Neural cell (in vitro differentiated cells): Measurements from ENCODE around the gene TRAK1. TPM values are rescaled to one million over a fixed set of nuclear protein-coding genes. Genes with fewer than 3 reads are reported as not detected.

Source experiments
- H2AFZ ChIP-seq: fragments of 200-600, 300-800 bp; sonication (generic), shearing (Covaris generic); 2 replicates; pipeline ENCODE4 v1.6.0; 2014; ENCODE audit warnings: low read depth, mild to moderate bottlenecking, antibody characterized with exemption, low read length, moderate library complexity
- H3F3A ChIP-seq: fragments of 200-600 bp; shearing (Covaris generic); 2 replicates; pipeline ENCODE4 v1.6.1; 2016; ENCODE audit warnings: mild to moderate bottlenecking, moderate library complexity, mixed read lengths, antibody characterized with exemption, low read length; ENCODE audit not compliant: insufficient read depth, poor library complexity, severe bottlenecking
- H3K27ac ChIP-seq: fragments of 200-600, 300-800 bp; sonication (generic), shearing (Covaris generic); 2 replicates; pipeline ENCODE4 v1.5.1; 2014; ENCODE audit warnings: mild to moderate bottlenecking, low read length, moderate library complexity
- H3K27me3 ChIP-seq: fragments of 300-800, 200-600 bp; sonication (generic), shearing (Covaris generic); 2 replicates; pipeline ENCODE4 v1.6.0; 2014; ENCODE audit warnings: mild to moderate bottlenecking, low read depth, low read length, moderate library complexity; ENCODE audit not compliant: insufficient read depth
- H3K36me3 ChIP-seq: fragments of 300-800, 200-600 bp; sonication (generic), shearing (Covaris generic); 2 replicates; pipeline ENCODE4 v1.5.1; 2014; ENCODE audit warnings: mild to moderate bottlenecking, antibody characterized with exemption, low read length, moderate library complexity; ENCODE audit not compliant: insufficient read depth
- H3K4me2 ChIP-seq: fragments of 300-800, 200-600 bp; sonication (generic), shearing (Covaris generic); 2 replicates; pipeline ENCODE4 v1.6.0; 2014; ENCODE audit warnings: mild to moderate bottlenecking, low read length
- H3K4me3 ChIP-seq: fragments of 300-800, 200-600 bp; sonication (generic), shearing (Covaris generic); 2 replicates; pipeline ENCODE4 v1.5.1; 2014; ENCODE audit warnings: mild to moderate bottlenecking, low read length, moderate library complexity
- H3K79me2 ChIP-seq: fragments of 200-600 bp; shearing (Covaris generic); replicated peaks from 2 replicates; pipeline ENCODE4 v1.6.0; 2014; ENCODE audit warnings: mild to moderate bottlenecking, low read length, moderate library complexity; ENCODE audit not compliant: insufficient read depth
- H3K9ac ChIP-seq: fragments of 300-800, 200-600 bp; sonication (generic), shearing (Covaris generic); 2 replicates; pipeline ENCODE4 v1.6.1; 2016; ENCODE audit warnings: mild to moderate bottlenecking, low read length, mixed read lengths
- H3K9me2 ChIP-seq: fragments of 200-600 bp; shearing (Covaris generic); 2 replicates; pipeline ENCODE4 v1.6.1; 2016; ENCODE audit warnings: mild to moderate bottlenecking, low read length, mixed read lengths; ENCODE audit not compliant: insufficient read depth
- H3K9me3 ChIP-seq: fragments of 200-600, 300-800 bp; sonication (generic), shearing (Covaris generic); 2 replicates; pipeline ENCODE4 v1.6.1; 2016; ENCODE audit warnings: mild to moderate bottlenecking, mixed run types, low read length, moderate library complexity, mixed read lengths
- H4K20me1 ChIP-seq: fragments of 200-600 bp; shearing (Covaris generic); 2 replicates; pipeline ENCODE4 v1.6.1; 2016; ENCODE audit warnings: mild to moderate bottlenecking, mixed run types; ENCODE audit not compliant: insufficient read depth
- CTCF ChIP-seq: fragments of 450-650 bp; IDR thresholded peaks from 2 replicates; pipeline ENCODE4 v1.5.1; 2014; ENCODE audit warnings: antibody characterized with exemption, mild to moderate bottlenecking, moderate library complexity; ENCODE audit not compliant: poor library complexity, severe bottlenecking
- EP300 ChIP-seq: fragments of 450-650 bp; conservative IDR thresholded peaks from 2 replicates; pipeline ENCODE4 v1.6.1; 2014; ENCODE audit warnings: antibody characterized with exemption, mild to moderate bottlenecking, moderate library complexity; ENCODE audit not compliant: poor library complexity, severe bottlenecking
- EZH2 ChIP-seq: fragments of 200-600, 300-800 bp; shearing (Covaris generic), sonication (generic); IDR thresholded peaks from 2 replicates; pipeline ENCODE4 v1.6.1; 2014; ENCODE audit warnings: antibody characterized with exemption, low read length, borderline replicate concordance, mild to moderate bottlenecking; ENCODE audit not compliant: insufficient read depth, poor library complexity, severe bottlenecking
- MXI1 ChIP-seq: fragments of 450-650 bp; conservative IDR thresholded peaks from 2 replicates; pipeline ENCODE4 v1.6.1; 2014; ENCODE audit warnings: antibody characterized with exemption, mild to moderate bottlenecking; ENCODE audit not compliant: poor library complexity, severe bottlenecking
- POLR2AphosphoS5 ChIP-seq: IDR thresholded peaks from 2 replicates; pipeline ENCODE4 v1.6.1; 2012
- RAD21 ChIP-seq: fragments of 450-650 bp; conservative IDR thresholded peaks from 2 replicates; pipeline ENCODE4 v1.6.1; 2014; ENCODE audit warnings: antibody characterized with exemption, mild to moderate bottlenecking, moderate library complexity
- SMC3 ChIP-seq: fragments of 450-650 bp; conservative IDR thresholded peaks from 2 replicates; pipeline ENCODE4 v1.6.1; 2014; ENCODE audit warnings: antibody characterized with exemption, mild to moderate bottlenecking, moderate library complexity; ENCODE audit not compliant: poor library complexity
- TAF1 ChIP-seq: IDR thresholded peaks from 2 replicates; pipeline ENCODE4 v1.6.1; 2012; ENCODE audit warnings: low read depth
- polyA plus RNA-seq: library from polyadenylated mRNA; depleted of rRNA; stranded (reverse); fragments of >200 nt; gene quantifications from 2 replicates; pipeline ENCODE4 v1.2.3, GENCODE V29; 2014
- TF ChIP-seq, protein P1 (sequence below): IDR thresholded peaks from 2 replicates; pipeline ENCODE4 v1.6.1; 2012; ENCODE audit warnings: borderline replicate concordance

Gene TRAK1
- polyA plus RNA-seq, 1 donor from 2014 or later: 34.7 TPM

GRCh38 chr3:42273361-42273760, 182.2 kb downstream of the TRAK1 start:
- Histone ChIP-seq H3K27me3 (no peaks in the 10 kb centered on the region), H4K20me1 (no peaks in the 10 kb centered on the region), H3K9ac (no peak overlapping the region), H3K36me3 (no peaks in the 10 kb centered on the region), H3K4me2 (no peak overlapping the region), H3K9me2 (no peaks in the 10 kb centered on the region), H3K4me3 (no peak overlapping the region), H3K27ac (no peak overlapping the region), H2AFZ (no peak overlapping the region), H3K9me3 (no peaks in the 10 kb centered on the region), H3F3A (no peaks in the 10 kb centered on the region), H3K79me2 (no peaks in the 10 kb centered on the region)
- TF ChIP-seq TAF1: no peak

- H3K9me3 ChIP-seq: no peaks in the 10 kb centered on the region
- H3K79me2 ChIP-seq: no peaks in the 10 kb centered on the region
- no peaks in the 10 kb centered on the region for H4K20me1 ChIP-seq
- TF ChIP-seq, protein P1, sequence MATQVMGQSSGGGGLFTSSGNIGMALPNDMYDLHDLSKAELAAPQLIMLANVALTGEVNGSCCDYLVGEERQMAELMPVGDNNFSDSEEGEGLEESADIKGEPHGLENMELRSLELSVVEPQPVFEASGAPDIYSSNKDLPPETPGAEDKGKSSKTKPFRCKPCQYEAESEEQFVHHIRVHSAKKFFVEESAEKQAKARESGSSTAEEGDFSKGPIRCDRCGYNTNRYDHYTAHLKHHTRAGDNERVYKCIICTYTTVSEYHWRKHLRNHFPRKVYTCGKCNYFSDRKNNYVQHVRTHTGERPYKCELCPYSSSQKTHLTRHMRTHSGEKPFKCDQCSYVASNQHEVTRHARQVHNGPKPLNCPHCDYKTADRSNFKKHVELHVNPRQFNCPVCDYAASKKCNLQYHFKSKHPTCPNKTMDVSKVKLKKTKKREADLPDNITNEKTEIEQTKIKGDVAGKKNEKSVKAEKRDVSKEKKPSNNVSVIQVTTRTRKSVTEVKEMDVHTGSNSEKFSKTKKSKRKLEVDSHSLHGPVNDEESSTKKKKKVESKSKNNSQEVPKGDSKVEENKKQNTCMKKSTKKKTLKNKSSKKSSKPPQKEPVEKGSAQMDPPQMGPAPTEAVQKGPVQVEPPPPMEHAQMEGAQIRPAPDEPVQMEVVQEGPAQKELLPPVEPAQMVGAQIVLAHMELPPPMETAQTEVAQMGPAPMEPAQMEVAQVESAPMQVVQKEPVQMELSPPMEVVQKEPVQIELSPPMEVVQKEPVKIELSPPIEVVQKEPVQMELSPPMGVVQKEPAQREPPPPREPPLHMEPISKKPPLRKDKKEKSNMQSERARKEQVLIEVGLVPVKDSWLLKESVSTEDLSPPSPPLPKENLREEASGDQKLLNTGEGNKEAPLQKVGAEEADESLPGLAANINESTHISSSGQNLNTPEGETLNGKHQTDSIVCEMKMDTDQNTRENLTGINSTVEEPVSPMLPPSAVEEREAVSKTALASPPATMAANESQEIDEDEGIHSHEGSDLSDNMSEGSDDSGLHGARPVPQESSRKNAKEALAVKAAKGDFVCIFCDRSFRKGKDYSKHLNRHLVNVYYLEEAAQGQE: no peak
- TF ChIP-seq EZH2 (no peak), POLR2AphosphoS5 (no peak), MXI1 (no peak), CTCF (no peak), EP300 (no peak), RAD21 (no peak)
- H3K9me2 ChIP-seq: no peaks in the 10 kb centered on the region
- H3K4me2 ChIP-seq: no peak overlapping the region
- no peak overlapping the region for H3K27ac ChIP-seq
- H3F3A ChIP-seq: no peaks in the 10 kb centered on the region
- no peaks in the 10 kb centered on the region for H3K36me3 ChIP-seq
- H3K27me3 ChIP-seq: no peaks in the 10 kb centered on the region
- no peak overlapping the region for H3K4me3 ChIP-seq
- no peak overlapping the region for H2AFZ ChIP-seq
- no peak overlapping the region for H3K9ac ChIP-seq
These were observed 183.1 kb downstream of the TRAK1 start for GRCh38 chr3:42274266-42274665.

DNA sequence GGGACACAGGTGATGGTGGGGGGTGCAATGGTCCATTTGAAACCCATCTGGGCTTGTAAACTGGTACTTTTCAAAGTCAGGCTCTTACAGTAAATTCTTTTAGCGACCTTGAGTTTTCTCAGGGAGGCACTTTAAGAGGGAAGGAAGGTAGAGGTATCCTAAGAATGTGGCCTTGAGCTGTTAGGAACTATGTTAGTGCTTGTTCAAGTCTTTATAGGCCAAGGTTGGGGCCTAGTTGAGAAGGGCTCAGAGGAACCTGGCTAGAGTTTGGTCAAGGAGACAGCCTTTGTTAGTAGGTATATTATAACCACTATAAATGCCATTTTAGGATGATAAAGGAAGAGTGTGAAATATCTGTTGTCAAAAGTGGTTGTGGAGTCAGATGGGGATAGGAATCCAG, 184.1 kb downstream of the TRAK1 start:
- no peaks in the 10 kb centered on the region for H4K20me1 ChIP-seq
- no peak overlapping the region for H3K9ac ChIP-seq
- no peaks in the 10 kb centered on the region for H3K9me2 ChIP-seq
- no peaks in the 10 kb centered on the region for H3K79me2 ChIP-seq
- no peak overlapping the region for H3K27ac ChIP-seq
- no peak overlapping the region for H3K4me3 ChIP-seq
- no peaks in the 10 kb centered on the region for H3F3A ChIP-seq
- H3K4me2 ChIP-seq: no peak overlapping the region
- H3K9me3 ChIP-seq: peaks cover 5% of the 10 kb centered on the region
- no peaks in the 10 kb centered on the region for H3K36me3 ChIP-seq
- H2AFZ ChIP-seq: no peak overlapping the region
- no peaks in the 10 kb centered on the region for H3K27me3 ChIP-seq
- no peak for TF ChIP-seq SMC3
- TF ChIP-seq TAF1: no peak
- TF ChIP-seq, protein P1: no peak
- no peak for TF ChIP-seq RAD21
- no peak for TF ChIP-seq POLR2AphosphoS5
- TF ChIP-seq MXI1: no peak
- no peak for TF ChIP-seq CTCF
- no peak for TF ChIP-seq EZH2
- no peak for TF ChIP-seq EP300
